Testis (tissue), 2 donors: ENCODE data around the gene SFXN2.

ENCODE experiments used
- CTCF ChIP-seq, 3 experiments: fragments of 450-650 bp in 2 of 3; fragments of 200-600 bp in 1 of 3; sonication (generic) in 1 of 3; IDR thresholded peaks; one replicate each; pipeline ENCODE4 v1.5.1; 2016 to 2019; ENCODE audit warnings: antibody characterized with exemption in 3 of 3, mild to moderate bottlenecking in 2 of 3, moderate library complexity in 1 of 3
- POLR2A ChIP-seq: fragments of 450-650 bp; IDR thresholded peaks from one replicate; pipeline ENCODE4 v1.6.1; 2017; ENCODE audit warnings: antibody characterized with exemption, mild to moderate bottlenecking, moderate library complexity

- TF ChIP-seq CTCF (IDR thresholded peaks at IDR 0.05) (peak; percentile 47 to 67 (median 67)), POLR2A (no peak)
Observed at GRCh38 chr10:102752934-102753664, 38.7 kb downstream of the SFXN2 start.
